Prostate gland (tissue), 2 donors: ENCODE results near the gene DOCK2. TPM values are rescaled to one million over a fixed set of nuclear protein-coding genes. Genes with fewer than 3 reads are reported as not detected.

ENCODE experiments used
- DNase-seq: peaks from one replicate; pipeline ENCODE4 v3.0.0-alpha.2; 2019; ENCODE audit warnings: low spot score
- H3K27ac ChIP-seq, 2 donors: fragments of 200-600 bp; sonication (generic); 2 replicates each; pipeline ENCODE4 v1.5.1; 2017 to 2019
- H3K27me3 ChIP-seq: fragments of 200-600 bp; sonication (generic); replicated peaks from 2 replicates; pipeline ENCODE4 v1.5.1; 2019; ENCODE audit not compliant: insufficient read depth
- H3K36me3 ChIP-seq, 2 donors: fragments of 200-600 bp; sonication (generic); 1 replicate in 1 of 2; 2 replicates in 1 of 2; pipeline versions ENCODE4 v1.5.1 to v1.8.1; 2017 to 2019
- H3K4me1 ChIP-seq: fragments of 200-600 bp; sonication (generic); replicated peaks from 2 replicates; pipeline ENCODE4 v1.5.1; 2019
- H3K4me3 ChIP-seq, 2 donors: fragments of 200-600 bp; sonication (generic); 2 replicates each; pipeline ENCODE4 v1.5.1; 2017 to 2019
- H3K9me3 ChIP-seq: fragments of 200-600 bp; sonication (generic); 2 replicates; pipeline ENCODE4 v1.5.1; 2017
- POLR2A ChIP-seq: fragments of 450-650 bp; IDR thresholded peaks from one replicate; pipeline ENCODE4 v1.6.1; 2016; ENCODE audit warnings: antibody characterized with exemption, mild to moderate bottlenecking
- POLR2AphosphoS5 ChIP-seq: sonication (generic); formaldehyde crosslinking; IDR thresholded peaks from one replicate; pipeline ENCODE4 v1.6.1; 2017; ENCODE audit warnings: antibody characterized with exemption
- WGBS: methylation state at CpG from one replicate; pipeline ENCODE4 v1.1.5; 2018; 5-methylcytosine and 5-hydroxymethylcytosine counted together
- intact Hi-C: fragments of 100-400 bp; cut with DNase I; formaldehyde crosslinking; loops from one replicate; pipeline ENCODE4 v1.14.2; 2022
- total RNA-seq, 2 donors: library from RNA; depleted of rRNA; stranded (reverse); fragments of >200 nt; gene quantifications; one replicate each; pipeline ENCODE4 v1.1.0, GENCODE V29; 2016
- TF ChIP-seq, protein P1 (sequence below), 4 experiments: fragments of 200-600 bp in 2 of 4; fragments of 450-650 bp in 2 of 4; sonication (generic) in 2 of 4; IDR thresholded peaks; 1 replicate in 3 of 4; 2 replicates in 1 of 4; pipeline ENCODE4 v1.5.1; 2016 to 2019; ENCODE audit warnings: antibody characterized with exemption in 4 of 4, mild to moderate bottlenecking in 2 of 4, moderate library complexity in 2 of 4

Gene DOCK2
- total RNA-seq, 2 donors from 2014 or later, result 2.5 to 6.2 TPM

DNA sequence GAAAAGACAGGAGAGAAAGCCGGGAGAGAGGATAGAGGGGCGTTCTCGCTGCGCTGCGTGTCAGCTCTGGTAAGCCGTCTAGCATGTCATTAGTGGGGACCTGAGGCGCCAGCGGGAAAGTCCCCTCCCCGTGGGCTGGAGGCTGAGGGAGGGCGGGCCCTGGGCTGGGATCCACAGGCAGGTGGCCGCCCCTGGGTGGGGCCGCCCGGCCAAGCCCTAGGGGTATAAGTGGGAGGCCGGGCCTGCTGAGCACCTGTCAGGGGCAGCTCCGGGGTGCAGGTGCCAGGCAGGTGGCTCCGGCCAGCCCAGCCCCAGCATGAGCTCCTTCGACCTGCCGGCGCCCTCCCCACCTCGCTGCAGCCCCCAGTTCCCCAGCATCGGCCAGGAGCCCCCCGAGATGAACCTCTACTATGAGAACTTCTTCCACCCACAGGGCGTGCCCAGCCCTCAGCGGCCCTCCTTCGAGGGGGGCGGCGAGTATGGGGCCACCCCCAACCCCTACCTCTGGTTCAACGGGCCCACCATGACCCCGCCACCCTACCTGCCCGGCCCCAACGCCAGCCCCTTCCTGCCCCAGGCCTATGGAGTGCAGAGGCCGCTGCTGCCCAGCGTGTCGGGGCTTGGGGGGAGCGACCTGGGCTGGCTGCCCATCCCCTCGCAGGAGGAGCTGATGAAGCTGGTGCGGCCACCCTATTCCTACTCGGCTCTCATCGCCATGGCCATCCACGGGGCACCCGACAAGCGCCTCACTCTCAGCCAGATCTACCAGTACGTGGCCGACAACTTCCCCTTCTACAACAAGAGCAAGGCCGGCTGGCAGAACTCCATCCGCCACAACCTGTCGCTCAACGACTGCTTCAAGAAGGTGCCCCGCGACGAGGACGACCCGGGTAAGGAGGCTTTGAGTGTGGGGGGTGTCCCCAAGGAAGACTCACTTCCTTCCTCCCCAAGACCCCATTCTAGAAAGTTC, 468.9 kb downstream of the DOCK2 start, which contains the start of gene FOXI1:
TSS of gene FOXI1 (plus strand) at position 256 of the 970 bp plus-strand sequence. CDS start at position 317, 61 bp downstream.
- no peak within 1 kb of the TSS for H3K4me3 ChIP-seq
- intact Hi-C loops, result loop anchor here (10.0 kb wide), 1 partner anchor 319 kb away; no protein-coding TSS in a partner anchor
- WGBS, result 73% methylated on average over 50 of the region's 53 CpGs

DNA sequence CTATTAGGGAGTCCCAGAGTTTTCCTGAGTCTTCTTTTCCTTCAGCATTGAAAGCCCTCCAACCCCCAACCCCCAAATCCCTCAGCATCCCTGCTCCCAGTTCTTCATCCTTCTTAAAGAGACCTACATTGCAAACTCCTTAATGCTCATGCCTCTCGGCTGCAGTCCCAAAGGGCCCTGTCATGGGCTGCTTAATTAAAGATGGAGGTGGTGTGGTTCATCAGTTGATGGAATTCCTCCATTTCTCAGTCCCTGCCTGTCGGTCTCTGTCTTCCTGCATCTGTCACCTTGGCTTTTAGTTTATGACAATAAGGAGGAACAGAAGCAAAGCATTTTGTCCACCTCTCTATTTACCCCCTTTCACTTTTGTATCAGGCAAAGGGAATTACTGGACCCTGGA, 470.6 kb downstream of the DOCK2 start:
- 93% methylated on average over 2 of the region's 2 CpGs for WGBS
- intact Hi-C loops, result loop anchor here (10.0 kb wide), 1 partner anchor 317 kb away; no protein-coding TSS in a partner anchor
- Histone ChIP-seq H3K4me3 (no peak overlapping the region), H3K27ac (no peak overlapping the region), H3K27me3 (no peaks in the 10 kb centered on the region), H3K4me1 (no peaks in the 10 kb centered on the region), H3K9me3 (no peaks in the 10 kb centered on the region), H3K36me3 (no peaks in the 10 kb centered on the region)
- TF ChIP-seq POLR2A (no peak), POLR2AphosphoS5 (no peak)
- TF ChIP-seq, protein P1, sequence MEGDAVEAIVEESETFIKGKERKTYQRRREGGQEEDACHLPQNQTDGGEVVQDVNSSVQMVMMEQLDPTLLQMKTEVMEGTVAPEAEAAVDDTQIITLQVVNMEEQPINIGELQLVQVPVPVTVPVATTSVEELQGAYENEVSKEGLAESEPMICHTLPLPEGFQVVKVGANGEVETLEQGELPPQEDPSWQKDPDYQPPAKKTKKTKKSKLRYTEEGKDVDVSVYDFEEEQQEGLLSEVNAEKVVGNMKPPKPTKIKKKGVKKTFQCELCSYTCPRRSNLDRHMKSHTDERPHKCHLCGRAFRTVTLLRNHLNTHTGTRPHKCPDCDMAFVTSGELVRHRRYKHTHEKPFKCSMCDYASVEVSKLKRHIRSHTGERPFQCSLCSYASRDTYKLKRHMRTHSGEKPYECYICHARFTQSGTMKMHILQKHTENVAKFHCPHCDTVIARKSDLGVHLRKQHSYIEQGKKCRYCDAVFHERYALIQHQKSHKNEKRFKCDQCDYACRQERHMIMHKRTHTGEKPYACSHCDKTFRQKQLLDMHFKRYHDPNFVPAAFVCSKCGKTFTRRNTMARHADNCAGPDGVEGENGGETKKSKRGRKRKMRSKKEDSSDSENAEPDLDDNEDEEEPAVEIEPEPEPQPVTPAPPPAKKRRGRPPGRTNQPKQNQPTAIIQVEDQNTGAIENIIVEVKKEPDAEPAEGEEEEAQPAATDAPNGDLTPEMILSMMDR (IDR thresholded peaks at IDR 0.05), result no peak
- no peak for DNase-seq

More for the DNA sequence above, 468.9 kb downstream of the DOCK2 start, which contains the start of gene FOXI1:
- no peak for DNase-seq
- no peak for TF ChIP-seq POLR2A
- TF ChIP-seq POLR2AphosphoS5, result no peak
- TF ChIP-seq, protein P1 (IDR thresholded peaks at IDR 0.05), result no peak
- H3K27ac ChIP-seq, result no peak within 1 kb of the TSS
- no peaks in the 10 kb centered on the region for H3K9me3 ChIP-seq
- H3K27me3 ChIP-seq, result no peaks in the 10 kb centered on the region
- no peaks in the 10 kb centered on the region for H3K36me3 ChIP-seq
- H3K4me1 ChIP-seq, result no peaks in the 10 kb centered on the region

DNA sequence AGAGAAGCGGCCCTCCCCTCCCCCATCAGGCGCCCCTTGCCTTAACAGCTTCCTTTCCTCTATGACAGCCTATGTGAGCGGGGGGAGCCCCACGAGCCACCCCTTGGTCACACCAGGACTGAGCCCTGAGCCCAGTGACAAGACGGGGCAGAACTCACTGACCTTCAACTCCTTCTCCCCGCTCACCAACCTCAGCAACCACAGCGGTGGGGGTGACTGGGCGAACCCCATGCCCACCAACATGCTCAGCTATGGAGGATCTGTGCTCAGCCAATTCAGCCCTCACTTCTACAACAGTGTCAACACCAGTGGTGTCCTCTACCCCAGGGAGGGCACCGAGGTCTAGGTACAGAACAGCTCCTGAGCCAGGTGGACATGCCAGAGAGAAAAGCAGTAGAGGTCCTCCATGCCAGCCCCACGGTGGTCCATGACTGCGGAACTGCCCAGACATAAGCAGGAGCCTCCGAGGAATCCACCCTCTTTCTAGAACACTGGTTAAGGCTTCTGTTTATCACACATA, 471.3 kb downstream of the DOCK2 start:
- intact Hi-C loops, result loop anchor here (10.0 kb wide), 1 partner anchor 316 kb away; no protein-coding TSS in a partner anchor
- TF ChIP-seq, protein P1 (IDR thresholded peaks at IDR 0.05), result no peak
- no peak for TF ChIP-seq POLR2A
- TF ChIP-seq POLR2AphosphoS5, result no peak
- H3K27ac ChIP-seq, result no peak overlapping the region
- no peak overlapping the region for H3K4me3 ChIP-seq
- H3K4me1 ChIP-seq, result no peaks in the 10 kb centered on the region
- H3K27me3 ChIP-seq, result no peaks in the 10 kb centered on the region
- WGBS, result 89% methylated on average over 12 of the region's 12 CpGs
- no peaks in the 10 kb centered on the region for H3K36me3 ChIP-seq
- H3K9me3 ChIP-seq, result no peaks in the 10 kb centered on the region
- DNase-seq, result no peak

DNA sequence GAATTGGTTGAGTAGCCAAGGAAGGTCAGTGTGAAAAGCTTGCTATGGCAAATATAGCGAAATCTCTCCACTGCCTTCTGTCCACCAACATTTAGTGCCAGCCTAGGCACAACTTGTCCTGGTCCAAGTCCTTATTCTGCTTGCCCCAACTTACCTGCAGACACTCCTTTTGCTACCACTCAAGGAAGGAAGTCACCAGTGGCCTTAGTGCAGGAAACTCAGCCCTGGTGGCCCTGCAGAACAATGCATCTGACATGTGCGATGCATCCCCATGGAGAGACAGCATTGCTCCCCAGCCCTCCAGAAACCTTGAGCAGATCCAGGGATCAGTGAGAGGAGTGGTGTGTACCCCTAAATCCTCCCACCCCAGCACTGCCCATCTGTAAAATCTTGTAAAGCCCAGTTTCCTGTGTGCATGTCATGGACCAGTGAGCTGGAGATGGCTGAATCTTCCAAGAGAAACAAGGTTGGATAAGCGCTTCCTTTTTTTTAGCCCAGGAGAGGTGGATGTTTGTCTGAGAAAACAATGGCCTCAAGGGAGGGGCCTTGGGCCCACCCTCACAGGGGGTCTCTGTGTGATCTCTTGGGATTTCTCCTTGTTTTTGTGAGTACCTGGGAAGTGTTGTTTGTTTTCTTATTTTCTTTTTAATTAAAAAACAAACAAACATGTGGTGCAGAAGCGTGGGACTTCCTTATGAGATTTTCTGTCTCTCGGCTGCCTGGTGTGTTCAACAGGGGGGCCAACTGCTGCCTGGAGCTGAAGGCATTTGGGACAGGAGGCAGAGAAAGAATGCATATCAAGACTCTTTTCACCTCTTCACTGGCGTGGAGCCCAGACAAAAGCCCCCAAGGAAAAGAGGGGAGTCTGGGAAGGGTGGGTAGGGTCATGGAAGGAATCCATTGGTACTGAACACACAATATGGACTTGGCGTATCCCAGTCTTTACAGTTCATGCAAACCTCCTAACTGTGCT, 472.3 kb downstream of the DOCK2 start:
- H3K36me3 ChIP-seq, result no peaks in the 10 kb centered on the region
- H3K27me3 ChIP-seq, result no peaks in the 10 kb centered on the region
- intact Hi-C loops, result loop anchor here (10.0 kb wide), 1 partner anchor 315 kb away; no protein-coding TSS in a partner anchor
- H3K4me3 ChIP-seq, result no peak overlapping the region
- H3K9me3 ChIP-seq, result no peaks in the 10 kb centered on the region
- no peak overlapping the region for H3K27ac ChIP-seq
- no peak for DNase-seq
- WGBS, result 84% methylated on average over 7 of the region's 7 CpGs
- no peaks in the 10 kb centered on the region for H3K4me1 ChIP-seq
- TF ChIP-seq, protein P1 (IDR thresholded peaks at IDR 0.05), result no peak
- TF ChIP-seq POLR2AphosphoS5 (no peak), POLR2A (no peak)
